Cardiac fibroblast (primary cell): Measurements from ENCODE around the gene OR5B21.

ENCODE experiments used
- DNase-seq, 2 donors: peaks; one replicate each; pipeline versions ENCODE4 v3.0.0 to v3.0.0-alpha.2; 2010; ENCODE audit warnings: low read depth in 2 of 2
- H3K4me3 ChIP-seq, 2 donors: replicated peaks in 1 of 2; 1 replicate in 1 of 2; 2 replicates in 1 of 2; pipeline ENCODE4 v1.5.1; 2011; ENCODE audit warnings: low read depth in 2 of 2, low read length in 2 of 2, mild to moderate bottlenecking in 2 of 2, moderate library complexity in 1 of 2
- TF ChIP-seq, protein P1 (sequence below): IDR thresholded peaks from one replicate; pipeline ENCODE4 v1.5.1; 2011; ENCODE audit warnings: low read depth, mild to moderate bottlenecking, low read length, inconsistent platforms

The OR5B21 gene

GRCh38 chr11:58497951-58498350, 10.0 kb downstream of the OR5B21 start:
- no peak for DNase-seq
- TF ChIP-seq, protein P1, sequence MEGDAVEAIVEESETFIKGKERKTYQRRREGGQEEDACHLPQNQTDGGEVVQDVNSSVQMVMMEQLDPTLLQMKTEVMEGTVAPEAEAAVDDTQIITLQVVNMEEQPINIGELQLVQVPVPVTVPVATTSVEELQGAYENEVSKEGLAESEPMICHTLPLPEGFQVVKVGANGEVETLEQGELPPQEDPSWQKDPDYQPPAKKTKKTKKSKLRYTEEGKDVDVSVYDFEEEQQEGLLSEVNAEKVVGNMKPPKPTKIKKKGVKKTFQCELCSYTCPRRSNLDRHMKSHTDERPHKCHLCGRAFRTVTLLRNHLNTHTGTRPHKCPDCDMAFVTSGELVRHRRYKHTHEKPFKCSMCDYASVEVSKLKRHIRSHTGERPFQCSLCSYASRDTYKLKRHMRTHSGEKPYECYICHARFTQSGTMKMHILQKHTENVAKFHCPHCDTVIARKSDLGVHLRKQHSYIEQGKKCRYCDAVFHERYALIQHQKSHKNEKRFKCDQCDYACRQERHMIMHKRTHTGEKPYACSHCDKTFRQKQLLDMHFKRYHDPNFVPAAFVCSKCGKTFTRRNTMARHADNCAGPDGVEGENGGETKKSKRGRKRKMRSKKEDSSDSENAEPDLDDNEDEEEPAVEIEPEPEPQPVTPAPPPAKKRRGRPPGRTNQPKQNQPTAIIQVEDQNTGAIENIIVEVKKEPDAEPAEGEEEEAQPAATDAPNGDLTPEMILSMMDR: no peak
- H3K4me3 ChIP-seq: no peak overlapping the region

- TF ChIP-seq, protein P1: no peak
- no peak for DNase-seq
- no peak overlapping the region for H3K4me3 ChIP-seq
These were observed 12.0 kb downstream of the OR5B21 start for GRCh38 chr11:58495906-58496305.

DNA sequence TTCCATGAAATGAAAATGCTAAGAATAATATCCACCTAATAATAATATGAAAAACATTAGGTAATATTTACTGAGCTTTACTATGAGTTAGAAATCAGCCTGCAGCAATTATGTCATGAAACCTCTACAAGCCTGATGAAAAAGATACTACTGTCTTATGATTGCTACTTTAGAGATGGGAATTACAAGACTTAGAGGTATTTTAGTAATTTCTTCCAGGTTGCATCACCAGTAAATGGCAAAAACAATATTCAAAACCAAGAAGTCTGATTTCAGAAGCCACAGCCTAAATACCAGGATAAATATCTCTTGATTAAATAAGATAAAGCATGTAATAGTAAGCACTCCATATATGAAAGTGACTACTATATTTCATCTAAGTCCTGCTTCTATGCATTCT, 13.8 kb downstream of the OR5B21 start:
- TF ChIP-seq, protein P1: no peak
- peak in 1 of 2 donors; percentile 50 for DNase-seq
- H3K4me3 ChIP-seq: no peak overlapping the region

GRCh38 chr11:58493676-58494075, 14.2 kb downstream of the OR5B21 start:
- DNase-seq: peak in 1 of 2 donors; percentile 58
- H3K4me3 ChIP-seq: no peak overlapping the region
- TF ChIP-seq, protein P1: no peak

DNA sequence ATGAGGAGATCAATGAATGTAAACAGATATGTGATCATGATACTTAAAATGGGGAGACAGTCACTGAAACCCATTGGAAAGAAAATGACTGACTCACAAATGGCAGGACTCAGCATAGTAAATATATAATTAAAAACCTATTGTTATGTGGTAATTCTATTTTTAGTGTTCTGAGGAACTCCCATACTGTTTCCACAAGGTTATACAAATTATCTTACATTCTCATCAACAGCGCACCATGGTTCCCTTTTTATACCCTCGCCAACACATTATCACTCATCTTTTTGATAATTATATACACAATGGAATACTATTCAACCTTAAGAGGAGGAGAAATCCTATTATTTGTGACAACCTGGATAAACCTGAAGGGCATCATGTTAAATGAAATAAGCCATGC, 17.1 kb downstream of the OR5B21 start:
- TF ChIP-seq, protein P1: no peak
- DNase-seq: no peak
- H3K4me3 ChIP-seq: no peak overlapping the region

DNA sequence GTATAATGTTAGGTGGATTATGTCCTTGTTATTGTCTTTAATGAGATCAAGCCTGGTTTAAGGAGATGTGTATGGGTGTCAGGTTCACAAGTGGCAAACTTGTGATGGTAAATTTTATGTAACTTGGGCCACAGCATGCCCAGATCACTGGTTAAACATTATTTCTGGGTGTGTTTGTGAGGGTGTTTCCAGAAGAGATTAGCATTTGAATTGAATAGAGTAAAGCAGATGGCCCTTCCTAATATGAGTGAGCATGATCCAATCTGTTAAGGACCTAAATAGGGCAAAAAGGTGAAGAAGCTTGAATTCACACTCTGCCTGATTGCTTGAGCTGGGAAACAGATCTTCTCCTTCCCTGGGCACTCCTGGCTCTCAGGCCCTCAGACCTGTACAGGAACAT, 20.7 kb downstream of the OR5B21 start:
- no peak overlapping the region for H3K4me3 ChIP-seq
- DNase-seq: no peak
- TF ChIP-seq, protein P1: no peak

DNA sequence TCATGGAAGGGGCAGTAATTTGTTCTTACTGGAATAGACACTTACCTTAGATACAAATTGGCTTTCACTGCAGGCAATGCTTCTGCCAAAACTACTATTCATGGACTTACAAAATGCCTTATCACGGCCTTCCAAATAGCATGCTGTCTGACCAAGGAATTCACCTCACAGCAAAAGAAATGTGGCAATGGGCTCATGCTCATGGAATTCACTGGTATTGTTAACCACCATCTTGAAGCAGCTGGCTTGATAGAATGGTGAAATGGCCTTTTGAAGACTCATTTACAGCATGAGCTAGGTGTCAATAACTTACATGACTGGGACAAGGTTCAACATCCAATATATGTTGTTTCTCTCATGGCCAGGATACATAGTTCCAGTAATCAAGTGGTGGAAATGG, 21.9 kb downstream of the OR5B21 start:
- no peak overlapping the region for H3K4me3 ChIP-seq
- DNase-seq: no peak
- TF ChIP-seq, protein P1: no peak
